ENCODE results near the gene ATP6V1C2. TPM values are rescaled to one million over a fixed set of nuclear protein-coding genes. Genes with fewer than 3 reads are reported as not detected.
A peak's percentile ranks its signal among the peaks of the same experiment; 100 is the strongest.

ATP6V1C2 gene
- total and polyA plus RNA-seq, 9 of the 15 experiments (the other 6 are each of a cell fraction or from before 2014, with no cell fraction given), result 0.01 to 0.31 (median 0.10) TPM; not detected in 4

DNA sequence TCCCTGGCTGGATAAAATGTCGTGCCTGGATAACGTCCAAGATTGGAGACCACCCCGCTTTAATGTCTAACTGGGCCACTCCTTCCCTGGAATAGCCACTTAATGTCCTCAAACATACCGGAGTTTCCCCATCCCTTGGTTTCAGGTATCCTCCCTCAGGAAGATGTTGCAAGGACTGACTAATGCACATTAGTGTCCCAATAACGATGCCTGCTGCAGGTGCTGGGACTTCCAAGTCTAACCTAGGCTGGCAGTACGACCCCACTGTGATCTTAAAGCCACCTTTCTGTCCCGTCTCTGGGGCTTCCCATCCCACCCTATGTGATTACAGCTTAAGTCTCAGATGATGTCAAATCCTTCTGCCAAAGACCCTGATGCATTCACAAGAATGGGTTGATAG is 1.1 kb upstream of the ATP6V1C2 start:
- DNase-seq (ENCODE audit: extremely low read depth in 1 of 4, low spot score in 3 of 4) (peak in 1 of 4 experiments; percentile 5), ATAC-seq (no peak), FAIRE-seq (no peak)
- Histone ChIP-seq H3K4me2 (ENCODE audit: insufficient read depth, low read length) (no peak overlapping the region), H2AFZ (ENCODE audit: low read depth, low read length) (no peak overlapping the region), H3K9me3 (replicated peaks; ENCODE audit: control insufficient read depth, insufficient read depth, low read depth, low read length) (no peaks in the 10 kb centered on the region), H3K27ac (ENCODE audit: extremely low read depth, low read depth, low read length) (no peak overlapping the region), H3K79me2 (ENCODE audit: control insufficient read depth, insufficient read depth, low read length) (no peaks in the 10 kb centered on the region), H3K9ac (ENCODE audit: insufficient read depth in 1 of 2, low read depth in 2 of 2, low read length in 2 of 2) (no peak overlapping the region), H3K4me3 (no peak overlapping the region), H4K20me1 (replicated peaks; ENCODE audit: control insufficient read depth, insufficient read depth, low read length) (peaks cover 3% of the 10 kb centered on the region; the same call in 1 of the 2 replicates), H3K27me3 (ENCODE audit: control insufficient read depth in 2 of 2, insufficient read depth in 2 of 2, low read length in 2 of 2) (peaks cover 55 to 72% of the 10 kb centered on the region in 2 experiments), H3K36me3 (ENCODE audit: control insufficient read depth, insufficient read depth, low read length) (no peaks in the 10 kb centered on the region), H3K9me1 (ENCODE audit: control insufficient read depth, insufficient read depth, low read length) (no peaks in the 10 kb centered on the region), H3K4me1 (replicated peaks in 1 of 2; ENCODE audit: control insufficient read depth in 2 of 2, insufficient read depth in 2 of 2, low read length in 2 of 2) (peaks cover 0 to 12% of the 10 kb centered on the region in 2 experiments; a peak in 1 of 5 replicates)
- in situ Hi-C loops (cut with MboI) (no loop called here), intact Hi-C loops (cut with micrococcal nuclease) (no loop called here)
- ChIA-PET CTCF (ENCODE audit: low intra/inter-chr PET ratio) (no interaction called here), POLR2A (no interaction called here)
- BruUV-seq (replicated peaks), result no TSS peak
- 3% methylated on average over 7 of the region's 7 CpGs for WGBS (ENCODE audit: insufficient coverage, low coverage, missing lambda C conversion rate)
- TF ChIP-seq ZNF282 (CRISPR knock-in tag; IDR thresholded peaks at IDR 0.05), result no peak
- TF ChIP-seq KHSRP (IDR thresholded peaks at IDR 0.05), result no peak
- no peak for TF ChIP-seq XRCC5 (IDR thresholded peaks at IDR 0.05; ENCODE audit: low read depth, low read length)
- no peak for TF ChIP-seq RUNX1 (IDR thresholded peaks at IDR 0.05; ENCODE audit: low read depth)
- TF ChIP-seq PPARD (CRISPR knock-in tag; IDR thresholded peaks at IDR 0.05), result no peak
- TF ChIP-seq TAF15 (IDR thresholded peaks at IDR 0.05; ENCODE audit: low read depth, low read length), result no peak
- no peak for TF ChIP-seq ZNF589 (CRISPR knock-in tag; IDR thresholded peaks at IDR 0.05; ENCODE audit: low read depth)
- TF ChIP-seq, protein P1, sequence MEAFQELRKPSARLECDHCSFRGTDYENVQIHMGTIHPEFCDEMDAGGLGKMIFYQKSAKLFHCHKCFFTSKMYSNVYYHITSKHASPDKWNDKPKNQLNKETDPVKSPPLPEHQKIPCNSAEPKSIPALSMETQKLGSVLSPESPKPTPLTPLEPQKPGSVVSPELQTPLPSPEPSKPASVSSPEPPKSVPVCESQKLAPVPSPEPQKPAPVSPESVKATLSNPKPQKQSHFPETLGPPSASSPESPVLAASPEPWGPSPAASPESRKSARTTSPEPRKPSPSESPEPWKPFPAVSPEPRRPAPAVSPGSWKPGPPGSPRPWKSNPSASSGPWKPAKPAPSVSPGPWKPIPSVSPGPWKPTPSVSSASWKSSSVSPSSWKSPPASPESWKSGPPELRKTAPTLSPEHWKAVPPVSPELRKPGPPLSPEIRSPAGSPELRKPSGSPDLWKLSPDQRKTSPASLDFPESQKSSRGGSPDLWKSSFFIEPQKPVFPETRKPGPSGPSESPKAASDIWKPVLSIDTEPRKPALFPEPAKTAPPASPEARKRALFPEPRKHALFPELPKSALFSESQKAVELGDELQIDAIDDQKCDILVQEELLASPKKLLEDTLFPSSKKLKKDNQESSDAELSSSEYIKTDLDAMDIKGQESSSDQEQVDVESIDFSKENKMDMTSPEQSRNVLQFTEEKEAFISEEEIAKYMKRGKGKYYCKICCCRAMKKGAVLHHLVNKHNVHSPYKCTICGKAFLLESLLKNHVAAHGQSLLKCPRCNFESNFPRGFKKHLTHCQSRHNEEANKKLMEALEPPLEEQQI (IDR thresholded peaks at IDR 0.05), result no peak
- no peak for TF ChIP-seq NFE2L1 (tag; IDR thresholded peaks at IDR 0.05; ENCODE audit: borderline replicate concordance, low read depth)
- TF ChIP-seq MYC (IDR thresholded peaks at IDR 0.05; ENCODE audit: low read depth, low read length), result no peak
- TF ChIP-seq MYC (CRISPR knock-in tag; IDR thresholded peaks at IDR 0.05; ENCODE audit: borderline replicate concordance, low read depth), result no peak
- TF ChIP-seq ZNF311 (CRISPR knock-in tag; IDR thresholded peaks at IDR 0.05), result no peak
- TF ChIP-seq CREBBP (IDR thresholded peaks at IDR 0.05; ENCODE audit: low read depth, low read length), result no peak
- TF ChIP-seq ZNF274 (IDR thresholded peaks at IDR 0.05; ENCODE audit: borderline replicate concordance, low read depth, low read length), result no peak
- TF ChIP-seq, protein P2, sequence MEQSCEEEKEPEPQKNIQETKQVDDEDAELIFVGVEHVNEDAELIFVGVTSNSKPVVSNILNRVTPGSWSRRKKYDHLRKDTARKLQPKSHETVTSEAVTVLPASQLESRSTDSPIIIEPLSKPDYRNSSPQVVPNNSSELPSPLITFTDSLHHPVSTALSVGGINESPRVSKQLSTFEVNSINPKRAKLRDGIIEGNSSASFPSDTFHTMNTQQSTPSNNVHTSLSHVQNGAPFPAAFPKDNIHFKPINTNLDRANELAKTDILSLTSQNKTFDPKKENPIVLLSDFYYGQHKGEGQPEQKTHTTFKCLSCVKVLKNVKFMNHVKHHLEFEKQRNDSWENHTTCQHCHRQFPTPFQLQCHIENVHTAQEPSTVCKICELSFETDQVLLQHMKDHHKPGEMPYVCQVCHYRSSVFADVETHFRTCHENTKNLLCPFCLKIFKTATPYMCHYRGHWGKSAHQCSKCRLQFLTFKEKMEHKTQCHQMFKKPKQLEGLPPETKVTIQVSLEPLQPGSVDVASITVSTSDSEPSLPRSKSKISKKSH (CRISPR knock-in tag; IDR thresholded peaks at IDR 0.05), result no peak
- no peak for TF ChIP-seq SREBF2 (CRISPR knock-in tag; IDR thresholded peaks at IDR 0.05)
- TF ChIP-seq IRF9 (tag; IDR thresholded peaks at IDR 0.05), result no peak
- no peak for TF ChIP-seq RBM17 (IDR thresholded peaks at IDR 0.05; ENCODE audit: borderline replicate concordance, low read depth, low read length)
- no peak for TF ChIP-seq KAT7 (CRISPR knock-in tag; IDR thresholded peaks at IDR 0.05; ENCODE audit: borderline replicate concordance)

All from K562 (cell line).